ENCODE measurements around the gene GAS1. TPM values are rescaled to one million over a fixed set of nuclear protein-coding genes. Genes with fewer than 3 reads are reported as not detected.

The GAS1 gene
- polyA plus RNA-seq, 1 donor: 23.6 TPM

GRCh38 chr9:86946201-86947145 is 833 bp downstream of the GAS1 start:
- Histone ChIP-seq H3K27me3 (ENCODE audit: control insufficient read depth, insufficient read depth, low read length) (peaks cover 53% of the 10 kb centered on the region), H3K4me1 (ENCODE audit: control insufficient read depth, insufficient read depth, low read length) (no peaks in the 10 kb centered on the region), H3K36me3 (ENCODE audit: control insufficient read depth, insufficient read depth, low read length) (no peaks in the 10 kb centered on the region), H3K27ac (ENCODE audit: low read length) (peak overlapping the region; percentile 66), H3K4me3 (ENCODE audit: low read length) (peak overlapping the region; percentile 56), H3K9me3 (ENCODE audit: control insufficient read depth, low read depth, low read length) (no peaks in the 10 kb centered on the region)
- peak; percentile 19 to 72 for DNase-seq
- no CpG with 5 or more reads among the region's 125 CpGs for WGBS (ENCODE audit: insufficient coverage, low lambda C conversion rate)

GRCh38 chr9:86945728-86946200 is 1.5 kb downstream of the GAS1 start:
- Histone ChIP-seq H3K27me3 (ENCODE audit: control insufficient read depth, insufficient read depth, low read length) (peaks cover 56% of the 10 kb centered on the region), H3K27ac (ENCODE audit: low read length) (peak overlapping the region; percentile 66), H3K4me3 (ENCODE audit: low read length) (peak overlapping the region; percentile 48), H3K36me3 (ENCODE audit: control insufficient read depth, insufficient read depth, low read length) (no peaks in the 10 kb centered on the region), H3K9me3 (ENCODE audit: control insufficient read depth, low read depth, low read length) (no peaks in the 10 kb centered on the region), H3K4me1 (ENCODE audit: control insufficient read depth, insufficient read depth, low read length) (no peaks in the 10 kb centered on the region)
- DNase-seq: peak; percentile 5 to 22
- WGBS (ENCODE audit: insufficient coverage, low lambda C conversion rate): no CpG with 5 or more reads among the region's 62 CpGs

- 42% methylated on average over 2 of the region's 27 CpGs for WGBS (ENCODE audit: insufficient coverage, low lambda C conversion rate)
- H3K27me3 ChIP-seq (ENCODE audit: control insufficient read depth, insufficient read depth, low read length): peaks cover 58% of the 10 kb centered on the region
These were observed 2.2 kb downstream of the GAS1 start for GRCh38 chr9:86944796-86945727.

DNA sequence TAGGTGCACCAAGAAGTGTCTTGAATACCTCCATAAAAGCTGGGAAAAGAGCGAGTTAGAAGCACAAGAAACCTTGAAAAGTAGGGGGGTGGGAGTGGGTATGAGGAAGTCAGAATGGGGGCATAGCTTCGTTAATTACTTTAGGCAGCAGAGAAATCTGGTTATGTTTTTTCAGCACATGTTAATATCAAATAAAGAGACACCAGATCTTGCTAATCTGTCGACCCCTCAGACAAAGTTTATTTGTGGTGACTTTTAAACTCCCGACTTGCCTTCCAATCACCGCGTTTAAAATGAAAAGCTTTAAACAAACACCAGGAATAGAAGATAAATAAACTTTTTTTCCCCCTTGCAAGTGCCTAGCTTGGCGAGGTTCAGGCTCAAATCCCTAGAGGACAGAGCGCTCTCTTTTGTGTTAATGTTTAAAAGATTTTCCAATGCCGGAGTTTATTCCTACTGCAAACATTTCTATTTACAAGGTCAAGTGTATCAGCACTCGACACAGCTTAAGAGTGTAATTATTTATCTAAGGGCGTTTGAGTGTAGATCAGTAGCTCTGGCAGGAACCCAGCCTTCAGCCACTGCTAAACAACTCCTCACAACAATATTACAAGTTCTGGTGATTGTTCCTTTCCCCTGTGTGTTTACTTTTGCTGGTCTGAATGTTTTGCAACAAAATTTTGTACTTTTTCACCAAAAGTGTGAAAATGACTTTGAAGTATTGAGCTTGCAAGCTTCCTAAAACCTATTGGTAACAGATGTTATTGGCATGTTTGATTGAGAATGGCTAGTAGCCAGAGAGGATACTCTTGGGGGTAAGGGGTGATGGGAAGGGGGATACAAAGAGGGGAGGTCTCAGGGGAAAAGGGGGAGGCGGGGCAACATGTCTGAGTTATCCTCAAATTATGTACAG is 3.8 kb downstream of the GAS1 start:
- no peaks in the 10 kb centered on the region for H3K36me3 ChIP-seq (ENCODE audit: control insufficient read depth, insufficient read depth, low read length)
- WGBS (ENCODE audit: insufficient coverage, low lambda C conversion rate): 3% methylated on average over 5 of the region's 12 CpGs
- H3K4me1 ChIP-seq (ENCODE audit: control insufficient read depth, insufficient read depth, low read length): no peaks in the 10 kb centered on the region
- no peak overlapping the region for H3K27ac ChIP-seq (ENCODE audit: low read length)
- peaks cover 69% of the 10 kb centered on the region for H3K27me3 ChIP-seq (ENCODE audit: control insufficient read depth, insufficient read depth, low read length)
- peak; percentile 16 to 47 for DNase-seq
- H3K9me3 ChIP-seq (ENCODE audit: control insufficient read depth, low read depth, low read length): no peaks in the 10 kb centered on the region
- H3K4me3 ChIP-seq (ENCODE audit: low read length): no peak overlapping the region

More at GRCh38 chr9:86944796-86945727, 2.2 kb downstream of the GAS1 start:
- Histone ChIP-seq H3K27ac (ENCODE audit: low read length) (peak overlapping the region; percentile 60), H3K4me1 (ENCODE audit: control insufficient read depth, insufficient read depth, low read length) (no peaks in the 10 kb centered on the region), H3K9me3 (ENCODE audit: control insufficient read depth, low read depth, low read length) (no peaks in the 10 kb centered on the region), H3K4me3 (ENCODE audit: low read length) (peak overlapping the region; percentile 48), H3K36me3 (ENCODE audit: control insufficient read depth, insufficient read depth, low read length) (no peaks in the 10 kb centered on the region)
- DNase-seq: peak in 1 of 2 donors; percentile 11

DNA sequence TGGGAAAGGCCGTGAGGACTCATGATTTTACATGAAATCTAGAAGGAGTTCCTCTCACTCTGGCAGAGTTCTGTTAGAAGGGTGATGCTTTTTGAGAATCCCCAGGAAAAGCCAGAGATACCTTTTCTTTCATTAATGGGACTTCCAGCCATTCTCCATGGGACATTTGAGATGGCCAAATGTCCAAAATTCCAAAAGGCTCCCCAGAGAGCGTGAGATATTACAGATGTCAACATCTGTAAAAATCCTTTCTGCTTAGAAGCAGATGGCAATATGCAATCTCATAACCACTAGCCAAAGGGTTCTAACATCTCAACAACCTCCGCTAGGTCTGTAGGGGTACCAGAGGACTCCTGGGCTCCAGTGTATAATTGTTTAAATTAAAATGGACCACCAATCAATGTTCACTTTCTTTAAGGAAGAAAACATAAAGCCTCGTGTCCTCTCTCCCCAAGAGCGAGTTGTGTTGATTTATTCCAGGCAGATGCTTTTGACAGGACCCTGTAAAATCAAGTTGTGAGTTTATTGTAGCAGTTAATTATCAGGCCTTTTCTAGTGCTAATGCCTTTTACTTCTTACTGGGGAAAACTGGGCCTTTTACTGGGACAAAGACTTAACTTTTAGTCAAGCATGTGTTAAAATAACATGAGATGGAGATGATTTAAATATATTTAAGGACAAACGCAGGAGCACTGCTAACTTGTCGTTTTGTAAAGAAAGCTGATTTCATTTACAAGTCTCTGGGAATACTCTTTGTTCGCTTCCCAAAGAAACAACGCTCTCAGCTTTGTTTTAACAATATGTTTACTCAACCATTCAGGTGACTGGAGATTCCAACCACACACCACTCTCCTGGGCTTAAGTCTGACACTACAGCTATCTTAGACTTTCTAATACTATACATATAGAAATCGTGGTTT is 4.8 kb downstream of the GAS1 start:
- WGBS (ENCODE audit: insufficient coverage, low lambda C conversion rate): no CpG with 5 or more reads among the region's 10 CpGs
- H3K36me3 ChIP-seq (ENCODE audit: control insufficient read depth, insufficient read depth, low read length): no peaks in the 10 kb centered on the region
- no peak overlapping the region for H3K4me3 ChIP-seq (ENCODE audit: low read length)
- H3K27me3 ChIP-seq (ENCODE audit: control insufficient read depth, insufficient read depth, low read length): peaks cover 71% of the 10 kb centered on the region
- H3K27ac ChIP-seq (ENCODE audit: low read length): no peak overlapping the region
- H3K9me3 ChIP-seq (ENCODE audit: control insufficient read depth, low read depth, low read length): no peaks in the 10 kb centered on the region
- no peaks in the 10 kb centered on the region for H3K4me1 ChIP-seq (ENCODE audit: control insufficient read depth, insufficient read depth, low read length)
- DNase-seq: no peak

- WGBS (ENCODE audit: insufficient coverage, low lambda C conversion rate): no CpG with 5 or more reads among the region's 2 CpGs
- Histone ChIP-seq H3K4me3 (ENCODE audit: low read length) (no peak overlapping the region), H3K27me3 (ENCODE audit: control insufficient read depth, insufficient read depth, low read length) (peaks cover 71% of the 10 kb centered on the region)
These were observed 6.1 kb downstream of the GAS1 start for GRCh38 chr9:86941197-86941596.

GRCh38 chr9:86940774-86941173 is 6.5 kb downstream of the GAS1 start:
- Histone ChIP-seq H3K36me3 (ENCODE audit: control insufficient read depth, insufficient read depth, low read length) (no peaks in the 10 kb centered on the region), H3K27ac (ENCODE audit: low read length) (no peak overlapping the region), H3K27me3 (ENCODE audit: control insufficient read depth, insufficient read depth, low read length) (peaks cover 69% of the 10 kb centered on the region), H3K4me3 (ENCODE audit: low read length) (no peak overlapping the region), H3K9me3 (ENCODE audit: control insufficient read depth, low read depth, low read length) (no peaks in the 10 kb centered on the region), H3K4me1 (ENCODE audit: control insufficient read depth, insufficient read depth, low read length) (no peaks in the 10 kb centered on the region)
- 13% methylated on average over 3 of the region's 6 CpGs for WGBS (ENCODE audit: insufficient coverage, low lambda C conversion rate)
- DNase-seq: no peak

More at GRCh38 chr9:86941197-86941596, 6.1 kb downstream of the GAS1 start:
- no peaks in the 10 kb centered on the region for H3K9me3 ChIP-seq (ENCODE audit: control insufficient read depth, low read depth, low read length)
- no peak for DNase-seq
- H3K27ac ChIP-seq (ENCODE audit: low read length): no peak overlapping the region
- H3K36me3 ChIP-seq (ENCODE audit: control insufficient read depth, insufficient read depth, low read length): no peaks in the 10 kb centered on the region
- H3K4me1 ChIP-seq (ENCODE audit: control insufficient read depth, insufficient read depth, low read length): no peaks in the 10 kb centered on the region

GRCh38 chr9:86939891-86940290 is 7.4 kb downstream of the GAS1 start:
- H3K9me3 ChIP-seq (ENCODE audit: control insufficient read depth, low read depth, low read length): no peaks in the 10 kb centered on the region
- H3K4me3 ChIP-seq (ENCODE audit: low read length): no peak overlapping the region
- no peak overlapping the region for H3K27ac ChIP-seq (ENCODE audit: low read length)
- no CpG with 5 or more reads among the region's 1 CpG for WGBS (ENCODE audit: insufficient coverage, low lambda C conversion rate)
- DNase-seq: no peak
- H3K36me3 ChIP-seq (ENCODE audit: control insufficient read depth, insufficient read depth, low read length): no peaks in the 10 kb centered on the region
- H3K27me3 ChIP-seq (ENCODE audit: control insufficient read depth, insufficient read depth, low read length): peaks cover 61% of the 10 kb centered on the region
- no peaks in the 10 kb centered on the region for H3K4me1 ChIP-seq (ENCODE audit: control insufficient read depth, insufficient read depth, low read length)

- DNase-seq: no peak
- Histone ChIP-seq H3K27ac (ENCODE audit: low read length) (no peak overlapping the region), H3K27me3 (ENCODE audit: control insufficient read depth, insufficient read depth, low read length) (peaks cover 56% of the 10 kb centered on the region), H3K4me3 (ENCODE audit: low read length) (no peak overlapping the region), H3K36me3 (ENCODE audit: control insufficient read depth, insufficient read depth, low read length) (no peaks in the 10 kb centered on the region), H3K9me3 (ENCODE audit: control insufficient read depth, low read depth, low read length) (no peaks in the 10 kb centered on the region), H3K4me1 (ENCODE audit: control insufficient read depth, insufficient read depth, low read length) (no peaks in the 10 kb centered on the region)
- WGBS (ENCODE audit: insufficient coverage, low lambda C conversion rate): 100% methylated on average over 1 of the region's 5 CpGs
These were observed 8.0 kb downstream of the GAS1 start for GRCh38 chr9:86939321-86939720.
